Vagina (tissue), 2 donors: Measurements from ENCODE around the gene MAF. TPM values are rescaled to one million over a fixed set of nuclear protein-coding genes. Genes with fewer than 3 reads are reported as not detected.

Experiments used
- DNase-seq, 2 donors: peaks; one replicate each; pipeline ENCODE4 v3.0.0-alpha.2; 2017; ENCODE audit errors: extremely low spot score in 2 of 2
- H3K27ac ChIP-seq: fragments of 200-600 bp; sonication (generic); one replicate; pipeline ENCODE4 v1.5.1; 2019
- H3K27me3 ChIP-seq: fragments of 200-600 bp; sonication (generic); one replicate; pipeline ENCODE4 v1.5.1; 2019
- H3K36me3 ChIP-seq, 2 donors: fragments of 200-600 bp; sonication (generic); one replicate each; pipeline ENCODE4 v1.5.1; 2017 to 2019
- H3K4me1 ChIP-seq: fragments of 200-600 bp; sonication (generic); one replicate; pipeline ENCODE4 v1.5.1; 2019
- H3K4me3 ChIP-seq, 2 donors: fragments of 200-600 bp; sonication (generic); 1 replicate in 1 of 2; 2 replicates in 1 of 2; pipeline ENCODE4 v1.5.1; 2016 to 2019
- H3K9me3 ChIP-seq: fragments of 200-600 bp; sonication (generic); one replicate; pipeline ENCODE4 v1.5.1; 2019
- POLR2A ChIP-seq, 2 donors: fragments of 450-650 bp; IDR thresholded peaks; one replicate each; pipeline ENCODE4 v1.6.1; 2017; ENCODE audit warnings: antibody characterized with exemption in 2 of 2, mild to moderate bottlenecking in 2 of 2, moderate library complexity in 2 of 2
- intact Hi-C: fragments of 100-400 bp; cut with DNase I; formaldehyde crosslinking; loops from one replicate; pipeline ENCODE4 v1.15.1; 2023
- total RNA-seq: library from RNA; depleted of rRNA; stranded (reverse); fragments of >200 nt; gene quantifications from one replicate; pipeline ENCODE4 v1.2.3, GENCODE V29; 2016
- TF ChIP-seq, protein P1 (sequence below), 3 experiments: fragments of 450-650 bp in 2 of 3; fragments of 200-600 bp in 1 of 3; sonication (generic) in 1 of 3; IDR thresholded peaks; one replicate each; pipeline ENCODE4 v1.5.1; 2017 to 2019; ENCODE audit warnings: antibody characterized with exemption in 3 of 3, mild to moderate bottlenecking in 2 of 3, moderate library complexity in 2 of 3

Gene MAF
- total RNA-seq, 1 donor from 2014 or later, result 52.5 TPM

DNA sequence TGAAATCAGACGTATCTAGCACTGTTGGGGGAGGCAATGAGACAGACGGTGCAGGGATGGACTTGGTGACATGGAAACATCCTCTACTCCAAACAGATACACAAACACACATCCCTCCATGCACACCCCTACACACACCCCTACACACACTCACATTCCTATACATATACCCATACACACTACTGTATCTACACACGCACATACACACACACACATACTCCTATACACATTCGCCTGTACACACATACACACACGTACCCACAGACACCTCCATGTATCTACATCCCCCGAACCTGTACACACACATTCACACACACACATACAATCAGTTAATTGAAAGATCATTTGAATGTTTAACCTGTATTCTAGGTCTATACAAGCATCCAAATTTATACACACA, 53.5 kb downstream of the MAF start:
- Histone ChIP-seq H3K36me3 (no peaks in the 10 kb centered on the region), H3K27me3 (no peaks in the 10 kb centered on the region), H3K9me3 (no peaks in the 10 kb centered on the region), H3K4me1 (no peaks in the 10 kb centered on the region), H3K27ac (no peak overlapping the region), H3K4me3 (no peak overlapping the region)
- TF ChIP-seq, protein P1, sequence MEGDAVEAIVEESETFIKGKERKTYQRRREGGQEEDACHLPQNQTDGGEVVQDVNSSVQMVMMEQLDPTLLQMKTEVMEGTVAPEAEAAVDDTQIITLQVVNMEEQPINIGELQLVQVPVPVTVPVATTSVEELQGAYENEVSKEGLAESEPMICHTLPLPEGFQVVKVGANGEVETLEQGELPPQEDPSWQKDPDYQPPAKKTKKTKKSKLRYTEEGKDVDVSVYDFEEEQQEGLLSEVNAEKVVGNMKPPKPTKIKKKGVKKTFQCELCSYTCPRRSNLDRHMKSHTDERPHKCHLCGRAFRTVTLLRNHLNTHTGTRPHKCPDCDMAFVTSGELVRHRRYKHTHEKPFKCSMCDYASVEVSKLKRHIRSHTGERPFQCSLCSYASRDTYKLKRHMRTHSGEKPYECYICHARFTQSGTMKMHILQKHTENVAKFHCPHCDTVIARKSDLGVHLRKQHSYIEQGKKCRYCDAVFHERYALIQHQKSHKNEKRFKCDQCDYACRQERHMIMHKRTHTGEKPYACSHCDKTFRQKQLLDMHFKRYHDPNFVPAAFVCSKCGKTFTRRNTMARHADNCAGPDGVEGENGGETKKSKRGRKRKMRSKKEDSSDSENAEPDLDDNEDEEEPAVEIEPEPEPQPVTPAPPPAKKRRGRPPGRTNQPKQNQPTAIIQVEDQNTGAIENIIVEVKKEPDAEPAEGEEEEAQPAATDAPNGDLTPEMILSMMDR (IDR thresholded peaks at IDR 0.05), result no peak
- TF ChIP-seq POLR2A (IDR thresholded peaks at IDR 0.05), result no peak
- DNase-seq, result no peak
- intact Hi-C loops, result no loop called here
